Astrocyte (in vitro differentiated cells and primary cell): ENCODE results near the gene LRRC3. TPM values are rescaled to one million over a fixed set of nuclear protein-coding genes. Genes with fewer than 3 reads are reported as not detected.

Experiments used
- DNase-seq: peaks from one replicate; pipeline ENCODE4 v3.0.0-alpha.2; 2010; ENCODE audit warnings: low read depth
- FAIRE-seq: peaks from 2 replicates; lab custom pipeline; 2011; peaks lifted over from hg19 to GRCh38; lab: Jason Lieb, UNC
- H2AFZ ChIP-seq: 2 replicates; pipeline ENCODE4 v1.6.0; 2012; ENCODE audit warnings: low read depth, low read length, inconsistent platforms
- H3K27ac ChIP-seq: 2 replicates; pipeline ENCODE4 v1.5.1; 2011; ENCODE audit warnings: low read depth, low read length, inconsistent platforms
- H3K27me3 ChIP-seq: 2 replicates; pipeline ENCODE4 v1.6.0; 2011; ENCODE audit warnings: low read length, inconsistent platforms; ENCODE audit not compliant: insufficient read depth
- H3K36me3 ChIP-seq: 2 replicates; pipeline ENCODE4 v1.5.1; 2011; ENCODE audit warnings: low read length, inconsistent platforms; ENCODE audit not compliant: insufficient read depth
- H3K4me1 ChIP-seq: 2 replicates; pipeline ENCODE4 v1.5.1; 2011; ENCODE audit warnings: low read length, inconsistent platforms; ENCODE audit not compliant: insufficient read depth
- H3K4me2 ChIP-seq: 2 replicates; pipeline ENCODE4 v1.6.0; 2012; ENCODE audit warnings: low read length, inconsistent platforms
- H3K4me3 ChIP-seq: 2 replicates; pipeline ENCODE4 v1.5.1; 2011; ENCODE audit warnings: low read depth, mild to moderate bottlenecking, low read length, inconsistent platforms; ENCODE audit not compliant: insufficient read depth
- H3K79me2 ChIP-seq: 2 replicates; pipeline ENCODE4 v1.6.0; 2012; ENCODE audit warnings: mild to moderate bottlenecking, low read length, inconsistent platforms; ENCODE audit not compliant: insufficient read depth
- H3K9ac ChIP-seq: 2 replicates; pipeline ENCODE4 v1.6.0; 2012; ENCODE audit warnings: mild to moderate bottlenecking, low read length, inconsistent platforms
- H3K9me3 ChIP-seq: 2 replicates; pipeline ENCODE4 v1.5.1; 2012; ENCODE audit warnings: low read depth, mild to moderate bottlenecking, low read length, inconsistent platforms; ENCODE audit not compliant: insufficient read depth
- H4K20me1 ChIP-seq: 2 replicates; pipeline ENCODE4 v1.6.0; 2012; ENCODE audit warnings: low read length, inconsistent platforms; ENCODE audit not compliant: insufficient read depth
- H3K27ac Mint-ChIP-seq: one replicate; pipeline ENCODE4 v1.8.0; 2021; ENCODE audit warnings: mild to moderate bottlenecking, mixed read lengths; ENCODE audit not compliant: unreplicated experiment
- H3K27me3 Mint-ChIP-seq: one replicate; pipeline ENCODE4 v1.8.0; 2021; ENCODE audit warnings: low read depth, mixed read lengths; ENCODE audit not compliant: unreplicated experiment
- H3K36me3 Mint-ChIP-seq: one replicate; pipeline ENCODE4 v1.8.0; 2021; ENCODE audit warnings: low read depth, mixed read lengths; ENCODE audit not compliant: unreplicated experiment
- H3K4me1 Mint-ChIP-seq: one replicate; pipeline ENCODE4 v1.8.0; 2021; ENCODE audit warnings: low read depth, mixed read lengths; ENCODE audit not compliant: unreplicated experiment
- H3K4me3 Mint-ChIP-seq: one replicate; pipeline ENCODE4 v1.8.0; 2021; ENCODE audit warnings: mild to moderate bottlenecking, moderate library complexity, mixed read lengths; ENCODE audit not compliant: unreplicated experiment
- H3K9me3 Mint-ChIP-seq: one replicate; pipeline ENCODE4 v1.8.0; 2021; ENCODE audit warnings: mild to moderate bottlenecking, mixed read lengths; ENCODE audit not compliant: unreplicated experiment
- CTCF ChIP-seq: IDR thresholded peaks from 2 replicates; pipeline ENCODE4 v1.5.1; 2011; ENCODE audit warnings: low read depth, mild to moderate bottlenecking, inconsistent platforms, low read length, moderate library complexity; ENCODE audit not compliant: insufficient read depth
- EZH2 ChIP-seq: IDR thresholded peaks from 2 replicates; pipeline ENCODE4 v1.6.1; 2012; ENCODE audit warnings: mild to moderate bottlenecking, low read length, inconsistent platforms; ENCODE audit not compliant: insufficient read depth
- total RNA-seq: library from RNA; stranded (reverse); gene quantifications from 2 replicates; pipeline ENCODE4 v1.2.1, GENCODE V29; 2021

The LRRC3 gene
- total RNA-seq, 1 donor from 2014 or later = 5.2 TPM

- Mint-ChIP-seq H3K27ac (no peak overlapping the region), H3K4me3 (no peak overlapping the region), H3K4me1 (peaks cover 4% of the 10 kb centered on the region), H3K36me3 (peaks cover 1% of the 10 kb centered on the region), H3K9me3 (no peaks in the 10 kb centered on the region), H3K27me3 (peaks cover 37% of the 10 kb centered on the region)
- Histone ChIP-seq H3K27me3 (peaks cover 2% of the 10 kb centered on the region), H3K79me2 (no peaks in the 10 kb centered on the region), H4K20me1 (no peaks in the 10 kb centered on the region), H2AFZ (no peak overlapping the region), H3K4me2 (no peak overlapping the region), H3K9me3 (no peaks in the 10 kb centered on the region), H3K27ac (no peak overlapping the region), H3K36me3 (no peaks in the 10 kb centered on the region), H3K4me3 (no peak overlapping the region), H3K9ac (no peak overlapping the region), H3K4me1 (no peaks in the 10 kb centered on the region)
- TF ChIP-seq EZH2 = no peak
- no peak for TF ChIP-seq CTCF
- no peak for FAIRE-seq
- no peak for DNase-seq
Measured at GRCh38 chr21:44508426-44508710, 53.1 kb downstream of the LRRC3 start.

GRCh38 chr21:44508711-44509445, 53.6 kb downstream of the LRRC3 start:
- no peaks in the 10 kb centered on the region for H4K20me1 ChIP-seq
- Mint-ChIP-seq H3K27me3 (peaks cover 37% of the 10 kb centered on the region), H3K27ac (no peak overlapping the region), H3K4me1 (peaks cover 4% of the 10 kb centered on the region), H3K4me3 (no peak overlapping the region), H3K36me3 (peaks cover 1% of the 10 kb centered on the region), H3K9me3 (no peaks in the 10 kb centered on the region)
- DNase-seq (no peak), FAIRE-seq (no peak)
- H3K9me3 ChIP-seq = no peaks in the 10 kb centered on the region
- H3K79me2 ChIP-seq = no peaks in the 10 kb centered on the region
- no peak overlapping the region for H3K9ac ChIP-seq
- no peak overlapping the region for H3K4me2 ChIP-seq
- no peak overlapping the region for H3K4me3 ChIP-seq
- H2AFZ ChIP-seq = no peak overlapping the region
- TF ChIP-seq CTCF = no peak
- TF ChIP-seq EZH2 = no peak
- H3K27ac ChIP-seq = no peak overlapping the region
- H3K27me3 ChIP-seq = peaks cover 2% of the 10 kb centered on the region
- H3K36me3 ChIP-seq = no peaks in the 10 kb centered on the region
- no peaks in the 10 kb centered on the region for H3K4me1 ChIP-seq

GRCh38 chr21:44509539-44509938, 54.2 kb downstream of the LRRC3 start:
- H3K9ac ChIP-seq = no peak overlapping the region
- H3K4me3 ChIP-seq = no peak overlapping the region
- FAIRE-seq (no peak), DNase-seq (no peak)
- H3K4me2 ChIP-seq = no peak overlapping the region
- H3K9me3 ChIP-seq = no peaks in the 10 kb centered on the region
- H3K27ac ChIP-seq = no peak overlapping the region
- H3K4me1 Mint-ChIP-seq = peaks cover 4% of the 10 kb centered on the region
- no peaks in the 10 kb centered on the region for H3K9me3 Mint-ChIP-seq
- H4K20me1 ChIP-seq = no peaks in the 10 kb centered on the region
- H2AFZ ChIP-seq = no peak overlapping the region
- peaks cover 2% of the 10 kb centered on the region for H3K27me3 ChIP-seq
- no peak for TF ChIP-seq EZH2
- TF ChIP-seq CTCF = no peak
- H3K79me2 ChIP-seq = no peaks in the 10 kb centered on the region
- peaks cover 1% of the 10 kb centered on the region for H3K36me3 Mint-ChIP-seq
- H3K4me1 ChIP-seq = no peaks in the 10 kb centered on the region
- peaks cover 37% of the 10 kb centered on the region for H3K27me3 Mint-ChIP-seq
- no peak overlapping the region for H3K27ac Mint-ChIP-seq
- H3K36me3 ChIP-seq = no peaks in the 10 kb centered on the region
- H3K4me3 Mint-ChIP-seq = no peak overlapping the region
